Measurements from ENCODE around the gene EIF2A. TPM values are rescaled to one million over a fixed set of nuclear protein-coding genes. Genes with fewer than 3 reads are reported as not detected.

EIF2A gene
- total and polyA plus RNA-seq, 9 of the 15 experiments (the other 6 are each of a cell fraction or from before 2014, with no cell fraction given), result 106 to 192 (median 168) TPM

GRCh38 chr3:150556792-150557191 is 10.2 kb downstream of the EIF2A start:
- Histone ChIP-seq H3K9ac (ENCODE audit: insufficient read depth in 1 of 2, low read depth in 2 of 2, low read length in 2 of 2) (no peak overlapping the region), H3K4me1 (replicated peaks in 1 of 2; ENCODE audit: control insufficient read depth in 2 of 2, insufficient read depth in 2 of 2, low read length in 2 of 2) (no peaks in the 10 kb centered on the region), H3K27me3 (ENCODE audit: control insufficient read depth in 2 of 2, insufficient read depth in 2 of 2, low read length in 2 of 2) (no peaks in the 10 kb centered on the region), H3K4me2 (ENCODE audit: insufficient read depth, low read length) (no peak overlapping the region), H4K20me1 (replicated peaks; ENCODE audit: control insufficient read depth, insufficient read depth, low read length) (0 out of 2 replicates have a peak, but pooled peaks cover 4% of the 10 kb centered on the region), H2AFZ (ENCODE audit: low read depth, low read length) (no peak overlapping the region), H3K9me3 (replicated peaks; ENCODE audit: control insufficient read depth, insufficient read depth, low read depth, low read length) (no peaks in the 10 kb centered on the region), H3K27ac (ENCODE audit: extremely low read depth, low read depth, low read length) (no peak overlapping the region), H3K4me3 (no peak overlapping the region), H3K9me1 (ENCODE audit: control insufficient read depth, insufficient read depth, low read length) (no peaks in the 10 kb centered on the region), H3K79me2 (ENCODE audit: control insufficient read depth, insufficient read depth, low read length) (peaks cover 70% of the 10 kb centered on the region), H3K36me3 (ENCODE audit: control insufficient read depth, insufficient read depth, low read length) (peaks cover 86% of the 10 kb centered on the region)
- ATAC-seq (no peak), FAIRE-seq (no peak), DNase-seq (ENCODE audit: extremely low read depth in 1 of 4, low spot score in 3 of 4) (no peak)
- ChIA-PET CTCF (ENCODE audit: low intra/inter-chr PET ratio) (no interaction called here), POLR2A (interaction anchor here (1.0 to 1.9 kb wide), 4 partner anchors 8 to 20 kb away, joined by 3 to 9 read pairs (median 5); partner anchors contain the start of genes EIF2A and SERP1)
- intact Hi-C loops (cut with micrococcal nuclease), result no loop called here
- no TSS peak for BruUV-seq (replicated peaks)
- in situ Hi-C loops (cut with MboI), result no loop called here
- 93% methylated on average over 2 of the region's 2 CpGs for WGBS (ENCODE audit: insufficient coverage, low coverage, missing lambda C conversion rate)
- TF ChIP-seq JUNB (CRISPR knock-in tag; conservative IDR thresholded peaks at IDR 0.05) (no peak), ZNF212 (CRISPR knock-in tag; IDR thresholded peaks at IDR 0.05) (no peak), E2F3 (CRISPR knock-in tag; IDR thresholded peaks at IDR 0.05) (no peak), HDAC1 (IDR thresholded peaks at IDR 0.05) (no peak), SREBF1 (IDR thresholded peaks at IDR 0.05; ENCODE audit: borderline replicate concordance, low read depth, low read length) (no peak), HMG20B (CRISPR knock-in tag; IDR thresholded peaks at IDR 0.05) (no peak), NCOA4 (IDR thresholded peaks at IDR 0.05; ENCODE audit: partially characterized antibody) (no peak), CXXC5 (CRISPR knock-in tag; IDR thresholded peaks at IDR 0.05) (no peak), KDM4B (IDR thresholded peaks at IDR 0.05; ENCODE audit: borderline replicate concordance in 2 of 2, low read depth in 1 of 2) (no peak), HOMEZ (CRISPR knock-in tag; IDR thresholded peaks at IDR 0.05) (no peak), MCM2 (IDR thresholded peaks at IDR 0.05; ENCODE audit: low read depth) (no peak), DNMT1 (IDR thresholded peaks at IDR 0.05) (no peak)
- TF ChIP-seq, protein P1, sequence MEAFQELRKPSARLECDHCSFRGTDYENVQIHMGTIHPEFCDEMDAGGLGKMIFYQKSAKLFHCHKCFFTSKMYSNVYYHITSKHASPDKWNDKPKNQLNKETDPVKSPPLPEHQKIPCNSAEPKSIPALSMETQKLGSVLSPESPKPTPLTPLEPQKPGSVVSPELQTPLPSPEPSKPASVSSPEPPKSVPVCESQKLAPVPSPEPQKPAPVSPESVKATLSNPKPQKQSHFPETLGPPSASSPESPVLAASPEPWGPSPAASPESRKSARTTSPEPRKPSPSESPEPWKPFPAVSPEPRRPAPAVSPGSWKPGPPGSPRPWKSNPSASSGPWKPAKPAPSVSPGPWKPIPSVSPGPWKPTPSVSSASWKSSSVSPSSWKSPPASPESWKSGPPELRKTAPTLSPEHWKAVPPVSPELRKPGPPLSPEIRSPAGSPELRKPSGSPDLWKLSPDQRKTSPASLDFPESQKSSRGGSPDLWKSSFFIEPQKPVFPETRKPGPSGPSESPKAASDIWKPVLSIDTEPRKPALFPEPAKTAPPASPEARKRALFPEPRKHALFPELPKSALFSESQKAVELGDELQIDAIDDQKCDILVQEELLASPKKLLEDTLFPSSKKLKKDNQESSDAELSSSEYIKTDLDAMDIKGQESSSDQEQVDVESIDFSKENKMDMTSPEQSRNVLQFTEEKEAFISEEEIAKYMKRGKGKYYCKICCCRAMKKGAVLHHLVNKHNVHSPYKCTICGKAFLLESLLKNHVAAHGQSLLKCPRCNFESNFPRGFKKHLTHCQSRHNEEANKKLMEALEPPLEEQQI (IDR thresholded peaks at IDR 0.05), result no peak
